GM23338 (cell line): ENCODE measurements around the gene DNAH8. TPM values are rescaled to one million over a fixed set of nuclear protein-coding genes. Genes with fewer than 3 reads are reported as not detected.
"Not testable (repeated sequence)": the region's sequence is repeated elsewhere in the genome, so short reads cannot be mapped to it uniquely, and the experiment has no call there.

Source experiments
- ATAC-seq: fragments of 200-7000 bp; cut with Tn5 transposase; 3 replicates; pipeline ENCODE4 v1.9.1; 2020
- DNase-seq: peaks from one replicate; pipeline ENCODE4 v3.0.0-alpha.2; 2015; ENCODE audit warnings: low spot score
- H2AFZ ChIP-seq: fragments of 200-600 bp; sonication (generic); 2 replicates; pipeline ENCODE4 v1.8.0; 2016; ENCODE audit warnings: antibody characterized with exemption, mild to moderate bottlenecking, moderate library complexity
- H3F3A ChIP-seq: fragments of 200-600 bp; sonication (generic); replicated peaks from 2 replicates; pipeline ENCODE4 v1.8.0; 2017; ENCODE audit warnings: antibody characterized with exemption, mixed run types, low read depth
- H3K27ac ChIP-seq: fragments of 200-600 bp; sonication (generic); 2 replicates; pipeline ENCODE4 v1.6.1; 2016; ENCODE audit warnings: low read depth
- H3K27me3 ChIP-seq: fragments of 200-600 bp; sonication (generic); 2 replicates; pipeline ENCODE4 v1.8.0; 2016; ENCODE audit warnings: mild to moderate bottlenecking, mixed run types, moderate library complexity; ENCODE audit not compliant: insufficient read depth
- H3K36me3 ChIP-seq: fragments of 200-600 bp; sonication (generic); 2 replicates; pipeline ENCODE4 v1.8.0; 2016; ENCODE audit warnings: mild to moderate bottlenecking; ENCODE audit not compliant: insufficient read depth
- H3K4me1 ChIP-seq: fragments of 200-600 bp; sonication (generic); 2 replicates; pipeline ENCODE4 v1.8.0; 2016; ENCODE audit warnings: mild to moderate bottlenecking, moderate library complexity; ENCODE audit not compliant: insufficient read depth
- H3K4me2 ChIP-seq: fragments of 200-600 bp; sonication (generic); 2 replicates; pipeline ENCODE4 v1.7.1; 2017; ENCODE audit warnings: mixed run types
- H3K4me3 ChIP-seq: fragments of 200-600 bp; sonication (generic); 2 replicates; pipeline ENCODE4 v1.6.1; 2016; ENCODE audit warnings: mixed run types
- H3K79me2 ChIP-seq: fragments of 200-600 bp; sonication (generic); replicated peaks from 2 replicates; pipeline ENCODE4 v1.8.0; 2017; ENCODE audit warnings: mild to moderate bottlenecking; ENCODE audit not compliant: insufficient read depth
- H3K9me2 ChIP-seq: fragments of 200-600 bp; sonication (generic); 2 replicates; pipeline ENCODE4 v1.8.0; 2017; ENCODE audit not compliant: insufficient read depth
- H4K20me1 ChIP-seq: fragments of 200-600 bp; sonication (generic); replicated peaks from 2 replicates; pipeline ENCODE4 v1.8.0; 2017; ENCODE audit warnings: mild to moderate bottlenecking; ENCODE audit not compliant: insufficient read depth
- H3K27ac Mint-ChIP-seq: 2 replicates; pipeline ENCODE4 v1.8.0; 2020; ENCODE audit warnings: inconsistent platforms, mild to moderate bottlenecking, moderate library complexity, mixed read lengths
- H3K27me3 Mint-ChIP-seq: 3 replicates; pipeline ENCODE4 v1.8.0; 2022; ENCODE audit warnings: low read depth, mild to moderate bottlenecking, moderate library complexity, mixed read lengths, inconsistent platforms; ENCODE audit not compliant: insufficient read depth, poor library complexity
- H3K36me3 Mint-ChIP-seq: 3 replicates; pipeline ENCODE4 v1.8.0; 2021; ENCODE audit warnings: low read depth, mild to moderate bottlenecking, inconsistent platforms, moderate library complexity, mixed read lengths
- H3K4me1 Mint-ChIP-seq: 3 replicates; pipeline ENCODE4 v1.8.0; 2020; ENCODE audit warnings: mild to moderate bottlenecking, inconsistent platforms, mixed read lengths
- H3K4me3 Mint-ChIP-seq: 3 replicates; pipeline ENCODE4 v1.8.0; 2021; ENCODE audit warnings: moderate library complexity, mild to moderate bottlenecking, inconsistent platforms, mixed read lengths
- H3K9me3 Mint-ChIP-seq: 3 replicates; pipeline ENCODE4 v1.8.0; 2020; ENCODE audit warnings: moderate library complexity, mild to moderate bottlenecking, inconsistent platforms, mixed read lengths
- CREB1 ChIP-seq: fragments of 250-450 bp; sonication (Bioruptor Pico); IDR thresholded peaks from 2 replicates; pipeline ENCODE4 v1.5.0; 2020; ENCODE audit warnings: low read depth, mild to moderate bottlenecking, moderate library complexity
- EZH2phosphoT487 ChIP-seq: fragments of 200-600 bp; sonication (generic); IDR thresholded peaks from one replicate; pipeline ENCODE4 v1.8.1; 2018; ENCODE audit warnings: antibody characterized with exemption; ENCODE audit not compliant: unreplicated experiment
- JUNB ChIP-seq: IDR thresholded peaks from one replicate; pipeline ENCODE4 v1.6.1; 2016; ENCODE audit warnings: antibody characterized with exemption; ENCODE audit not compliant: unreplicated experiment
- NANOG ChIP-seq: IDR thresholded peaks from 2 replicates; pipeline ENCODE4 v1.6.1; 2016; ENCODE audit warnings: antibody characterized with exemption, borderline replicate concordance
- POLR2AphosphoS5 ChIP-seq: IDR thresholded peaks from 2 replicates; pipeline ENCODE4 v1.6.1; 2016; ENCODE audit warnings: antibody characterized with exemption, low read depth
- STAT1 ChIP-seq: IDR thresholded peaks from one replicate; pipeline ENCODE4 v1.6.1; 2016; ENCODE audit warnings: antibody characterized with exemption; ENCODE audit not compliant: unreplicated experiment
- polyA plus RNA-seq: library from polyadenylated mRNA; unstranded; fragments of >200 nt; fragmentation: Nextera tagmentation; extraction: Ambion mirVana; gene quantifications from 2 replicates; pipeline ENCODE4 v1.2.1, GENCODE V29; 2016
- total RNA-seq: library from RNA; depleted of rRNA; stranded (reverse); fragments of >200 nt; shearing (Covaris generic); gene quantifications from 2 replicates; pipeline ENCODE4 v1.2.3, GENCODE V29; 2014
- TF ChIP-seq, protein P1 (sequence below): IDR thresholded peaks from one replicate; pipeline ENCODE4 v1.6.1; 2018; ENCODE audit warnings: antibody characterized with exemption; ENCODE audit not compliant: unreplicated experiment
- TF ChIP-seq, protein P2 (sequence below): IDR thresholded peaks from 2 replicates; pipeline ENCODE4 v1.6.1; 2016; ENCODE audit warnings: antibody characterized with exemption
- TF ChIP-seq, protein P3 (sequence below): fragments of 250-450 bp; sonication (Bioruptor Pico); IDR thresholded peaks from 2 replicates; pipeline ENCODE4 v1.5.0; 2020; ENCODE audit warnings: mild to moderate bottlenecking, moderate library complexity
- TF ChIP-seq, protein P4 (sequence below), 2 experiments: fragments of 200-600 bp in 1 of 2; sonication (generic) in 1 of 2; conservative IDR thresholded peaks; 2 replicates each; pipeline versions ENCODE4 v1.5.1 to v1.6.1; 2016 to 2017; ENCODE audit warnings: antibody characterized with exemption in 2 of 2, low read depth in 2 of 2, mild to moderate bottlenecking in 2 of 2, moderate library complexity in 1 of 2

The DNAH8 gene
- total and polyA plus RNA-seq, 2 experiments from 2014 or later = 0.02 TPM; not detected in 1

DNA sequence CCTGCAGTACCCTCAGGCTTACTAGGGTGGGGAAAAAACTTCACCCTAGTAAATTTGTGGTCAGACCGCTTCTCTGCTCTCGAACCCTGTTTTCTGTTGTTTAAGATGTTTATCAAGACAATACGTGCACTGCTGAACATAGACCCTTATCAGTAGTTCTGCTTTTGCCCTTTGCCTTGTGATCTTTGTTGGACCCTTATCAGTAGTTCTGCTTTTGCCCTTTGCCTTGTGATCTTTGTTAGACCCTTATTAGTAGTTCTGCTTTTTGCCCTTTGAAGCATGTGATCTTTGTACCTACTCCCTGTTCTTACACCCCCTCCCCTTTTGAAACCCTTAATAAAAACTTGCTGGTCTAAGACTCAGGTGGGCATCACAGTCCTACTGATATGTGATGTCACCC lies 15.4 kb upstream of the DNAH8 start:
- not testable (repeated sequence) for H3F3A ChIP-seq, H3K4me3 Mint-ChIP-seq, ATAC-seq, H3K4me1 Mint-ChIP-seq, H3K9me2 ChIP-seq, H3K27me3 Mint-ChIP-seq, H2AFZ ChIP-seq, H3K27ac Mint-ChIP-seq, H3K36me3 ChIP-seq, H3K27ac ChIP-seq, DNase-seq, H3K4me2 ChIP-seq, H3K4me3 ChIP-seq, H3K4me1 ChIP-seq, H3K27me3 ChIP-seq
- H3K79me2 ChIP-seq = peaks cover 80% of the 10 kb centered on the region
- peaks cover 51% of the 10 kb centered on the region for H4K20me1 ChIP-seq
- Mint-ChIP-seq H3K9me3 (peaks cover 11% of the 10 kb centered on the region), H3K36me3 (peaks cover 37% of the 10 kb centered on the region)

DNA sequence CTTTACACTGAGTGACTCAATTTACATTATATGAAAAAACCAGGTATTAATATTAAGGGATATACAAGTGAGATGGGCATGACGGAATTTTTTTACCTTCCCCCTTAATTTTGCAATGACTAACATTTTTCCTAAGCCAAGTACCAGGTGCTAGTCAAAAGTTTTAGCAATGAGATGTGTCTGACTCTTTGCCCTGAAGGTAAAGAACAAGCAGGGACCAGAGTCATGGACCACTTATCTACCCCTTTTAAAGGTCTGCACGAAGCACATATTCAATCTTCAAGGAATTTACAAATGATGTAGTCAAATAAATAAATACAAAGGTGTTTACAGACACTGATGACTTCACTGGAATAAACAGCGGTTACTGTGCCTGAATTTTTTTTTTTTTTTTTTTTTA lies 13.6 kb upstream of the DNAH8 start:
- Histone ChIP-seq H3K27me3 (no peaks in the 10 kb centered on the region), H3F3A (no peaks in the 10 kb centered on the region), H3K27ac (no peak overlapping the region), H4K20me1 (peaks cover 36% of the 10 kb centered on the region), H3K79me2 (peaks cover 61% of the 10 kb centered on the region), H3K4me3 (peak overlapping the region; percentile 76), H2AFZ (no peak overlapping the region), H3K9me2 (no peaks in the 10 kb centered on the region), H3K4me1 (no peaks in the 10 kb centered on the region), H3K36me3 (no peaks in the 10 kb centered on the region), H3K4me2 (peak overlapping the region; percentile 44)
- Mint-ChIP-seq H3K4me3 (peak overlapping the region; percentile 88; the same call in 2 of the 3 replicates), H3K27ac (no peak overlapping the region), H3K36me3 (peaks cover 33% of the 10 kb centered on the region), H3K27me3 (peaks cover 9% of the 10 kb centered on the region), H3K4me1 (peaks cover 2% of the 10 kb centered on the region; the same call in 1 of the 3 replicates), H3K9me3 (peaks cover 11% of the 10 kb centered on the region)
- no peak for DNase-seq
- no peak for ATAC-seq
- TF ChIP-seq, protein P1, sequence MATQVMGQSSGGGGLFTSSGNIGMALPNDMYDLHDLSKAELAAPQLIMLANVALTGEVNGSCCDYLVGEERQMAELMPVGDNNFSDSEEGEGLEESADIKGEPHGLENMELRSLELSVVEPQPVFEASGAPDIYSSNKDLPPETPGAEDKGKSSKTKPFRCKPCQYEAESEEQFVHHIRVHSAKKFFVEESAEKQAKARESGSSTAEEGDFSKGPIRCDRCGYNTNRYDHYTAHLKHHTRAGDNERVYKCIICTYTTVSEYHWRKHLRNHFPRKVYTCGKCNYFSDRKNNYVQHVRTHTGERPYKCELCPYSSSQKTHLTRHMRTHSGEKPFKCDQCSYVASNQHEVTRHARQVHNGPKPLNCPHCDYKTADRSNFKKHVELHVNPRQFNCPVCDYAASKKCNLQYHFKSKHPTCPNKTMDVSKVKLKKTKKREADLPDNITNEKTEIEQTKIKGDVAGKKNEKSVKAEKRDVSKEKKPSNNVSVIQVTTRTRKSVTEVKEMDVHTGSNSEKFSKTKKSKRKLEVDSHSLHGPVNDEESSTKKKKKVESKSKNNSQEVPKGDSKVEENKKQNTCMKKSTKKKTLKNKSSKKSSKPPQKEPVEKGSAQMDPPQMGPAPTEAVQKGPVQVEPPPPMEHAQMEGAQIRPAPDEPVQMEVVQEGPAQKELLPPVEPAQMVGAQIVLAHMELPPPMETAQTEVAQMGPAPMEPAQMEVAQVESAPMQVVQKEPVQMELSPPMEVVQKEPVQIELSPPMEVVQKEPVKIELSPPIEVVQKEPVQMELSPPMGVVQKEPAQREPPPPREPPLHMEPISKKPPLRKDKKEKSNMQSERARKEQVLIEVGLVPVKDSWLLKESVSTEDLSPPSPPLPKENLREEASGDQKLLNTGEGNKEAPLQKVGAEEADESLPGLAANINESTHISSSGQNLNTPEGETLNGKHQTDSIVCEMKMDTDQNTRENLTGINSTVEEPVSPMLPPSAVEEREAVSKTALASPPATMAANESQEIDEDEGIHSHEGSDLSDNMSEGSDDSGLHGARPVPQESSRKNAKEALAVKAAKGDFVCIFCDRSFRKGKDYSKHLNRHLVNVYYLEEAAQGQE = no peak
- TF ChIP-seq NANOG (no peak), CREB1 (CRISPR knock-in tag) (no peak), STAT1 (no peak), POLR2AphosphoS5 (no peak), EZH2phosphoT487 (no peak), JUNB (no peak)
- TF ChIP-seq, protein P2, sequence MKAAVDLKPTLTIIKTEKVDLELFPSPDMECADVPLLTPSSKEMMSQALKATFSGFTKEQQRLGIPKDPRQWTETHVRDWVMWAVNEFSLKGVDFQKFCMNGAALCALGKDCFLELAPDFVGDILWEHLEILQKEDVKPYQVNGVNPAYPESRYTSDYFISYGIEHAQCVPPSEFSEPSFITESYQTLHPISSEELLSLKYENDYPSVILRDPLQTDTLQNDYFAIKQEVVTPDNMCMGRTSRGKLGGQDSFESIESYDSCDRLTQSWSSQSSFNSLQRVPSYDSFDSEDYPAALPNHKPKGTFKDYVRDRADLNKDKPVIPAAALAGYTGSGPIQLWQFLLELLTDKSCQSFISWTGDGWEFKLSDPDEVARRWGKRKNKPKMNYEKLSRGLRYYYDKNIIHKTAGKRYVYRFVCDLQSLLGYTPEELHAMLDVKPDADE = no peak
- TF ChIP-seq, protein P3, sequence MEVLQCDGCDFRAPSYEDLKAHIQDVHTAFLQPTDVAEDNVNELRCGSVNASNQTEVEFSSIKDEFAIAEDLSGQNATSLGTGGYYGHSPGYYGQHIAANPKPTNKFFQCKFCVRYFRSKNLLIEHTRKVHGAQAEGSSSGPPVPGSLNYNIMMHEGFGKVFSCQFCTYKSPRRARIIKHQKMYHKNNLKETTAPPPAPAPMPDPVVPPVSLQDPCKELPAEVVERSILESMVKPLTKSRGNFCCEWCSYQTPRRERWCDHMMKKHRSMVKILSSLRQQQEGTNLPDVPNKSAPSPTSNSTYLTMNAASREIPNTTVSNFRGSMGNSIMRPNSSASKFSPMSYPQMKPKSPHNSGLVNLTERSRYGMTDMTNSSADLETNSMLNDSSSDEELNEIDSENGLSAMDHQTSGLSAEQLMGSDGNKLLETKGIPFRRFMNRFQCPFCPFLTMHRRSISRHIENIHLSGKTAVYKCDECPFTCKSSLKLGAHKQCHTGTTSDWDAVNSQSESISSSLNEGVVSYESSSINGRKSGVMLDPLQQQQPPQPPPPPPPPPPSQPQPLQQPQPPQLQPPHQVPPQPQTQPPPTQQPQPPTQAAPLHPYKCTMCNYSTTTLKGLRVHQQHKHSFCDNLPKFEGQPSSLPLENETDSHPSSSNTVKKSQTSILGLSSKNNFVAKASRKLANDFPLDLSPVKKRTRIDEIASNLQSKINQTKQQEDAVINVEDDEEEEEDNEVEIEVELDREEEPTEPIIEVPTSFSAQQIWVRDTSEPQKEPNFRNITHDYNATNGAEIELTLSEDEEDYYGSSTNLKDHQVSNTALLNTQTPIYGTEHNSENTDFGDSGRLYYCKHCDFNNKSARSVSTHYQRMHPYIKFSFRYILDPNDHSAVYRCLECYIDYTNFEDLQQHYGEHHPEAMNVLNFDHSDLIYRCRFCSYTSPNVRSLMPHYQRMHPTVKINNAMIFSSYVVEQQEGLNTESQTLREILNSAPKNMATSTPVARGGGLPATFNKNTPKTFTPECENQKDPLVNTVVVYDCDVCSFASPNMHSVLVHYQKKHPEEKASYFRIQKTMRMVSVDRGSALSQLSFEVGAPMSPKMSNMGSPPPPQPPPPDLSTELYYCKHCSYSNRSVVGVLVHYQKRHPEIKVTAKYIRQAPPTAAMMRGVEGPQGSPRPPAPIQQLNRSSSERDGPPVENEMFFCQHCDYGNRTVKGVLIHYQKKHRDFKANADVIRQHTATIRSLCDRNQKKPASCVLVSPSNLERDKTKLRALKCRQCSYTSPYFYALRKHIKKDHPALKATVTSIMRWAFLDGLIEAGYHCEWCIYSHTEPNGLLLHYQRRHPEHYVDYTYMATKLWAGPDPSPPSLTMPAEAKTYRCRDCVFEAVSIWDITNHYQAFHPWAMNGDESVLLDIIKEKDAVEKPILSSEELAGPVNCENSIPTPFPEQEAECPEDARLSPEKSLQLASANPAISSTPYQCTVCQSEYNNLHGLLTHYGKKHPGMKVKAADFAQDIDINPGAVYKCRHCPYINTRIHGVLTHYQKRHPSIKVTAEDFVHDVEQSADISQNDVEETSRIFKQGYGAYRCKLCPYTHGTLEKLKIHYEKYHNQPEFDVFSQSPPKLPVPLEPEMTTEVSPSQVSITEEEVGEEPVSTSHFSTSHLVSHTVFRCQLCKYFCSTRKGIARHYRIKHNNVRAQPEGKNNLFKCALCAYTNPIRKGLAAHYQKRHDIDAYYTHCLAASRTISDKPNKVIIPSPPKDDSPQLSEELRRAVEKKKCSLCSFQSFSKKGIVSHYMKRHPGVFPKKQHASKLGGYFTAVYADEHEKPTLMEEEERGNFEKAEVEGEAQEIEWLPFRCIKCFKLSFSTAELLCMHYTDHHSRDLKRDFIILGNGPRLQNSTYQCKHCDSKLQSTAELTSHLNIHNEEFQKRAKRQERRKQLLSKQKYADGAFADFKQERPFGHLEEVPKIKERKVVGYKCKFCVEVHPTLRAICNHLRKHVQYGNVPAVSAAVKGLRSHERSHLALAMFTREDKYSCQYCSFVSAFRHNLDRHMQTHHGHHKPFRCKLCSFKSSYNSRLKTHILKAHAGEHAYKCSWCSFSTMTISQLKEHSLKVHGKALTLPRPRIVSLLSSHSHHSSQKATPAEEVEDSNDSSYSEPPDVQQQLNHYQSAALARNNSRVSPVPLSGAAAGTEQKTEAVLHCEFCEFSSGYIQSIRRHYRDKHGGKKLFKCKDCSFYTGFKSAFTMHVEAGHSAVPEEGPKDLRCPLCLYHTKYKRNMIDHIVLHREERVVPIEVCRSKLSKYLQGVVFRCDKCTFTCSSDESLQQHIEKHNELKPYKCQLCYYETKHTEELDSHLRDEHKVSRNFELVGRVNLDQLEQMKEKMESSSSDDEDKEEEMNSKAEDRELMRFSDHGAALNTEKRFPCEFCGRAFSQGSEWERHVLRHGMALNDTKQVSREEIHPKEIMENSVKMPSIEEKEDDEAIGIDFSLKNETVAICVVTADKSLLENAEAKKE (CRISPR knock-in tag) = no peak
- TF ChIP-seq, protein P4, sequence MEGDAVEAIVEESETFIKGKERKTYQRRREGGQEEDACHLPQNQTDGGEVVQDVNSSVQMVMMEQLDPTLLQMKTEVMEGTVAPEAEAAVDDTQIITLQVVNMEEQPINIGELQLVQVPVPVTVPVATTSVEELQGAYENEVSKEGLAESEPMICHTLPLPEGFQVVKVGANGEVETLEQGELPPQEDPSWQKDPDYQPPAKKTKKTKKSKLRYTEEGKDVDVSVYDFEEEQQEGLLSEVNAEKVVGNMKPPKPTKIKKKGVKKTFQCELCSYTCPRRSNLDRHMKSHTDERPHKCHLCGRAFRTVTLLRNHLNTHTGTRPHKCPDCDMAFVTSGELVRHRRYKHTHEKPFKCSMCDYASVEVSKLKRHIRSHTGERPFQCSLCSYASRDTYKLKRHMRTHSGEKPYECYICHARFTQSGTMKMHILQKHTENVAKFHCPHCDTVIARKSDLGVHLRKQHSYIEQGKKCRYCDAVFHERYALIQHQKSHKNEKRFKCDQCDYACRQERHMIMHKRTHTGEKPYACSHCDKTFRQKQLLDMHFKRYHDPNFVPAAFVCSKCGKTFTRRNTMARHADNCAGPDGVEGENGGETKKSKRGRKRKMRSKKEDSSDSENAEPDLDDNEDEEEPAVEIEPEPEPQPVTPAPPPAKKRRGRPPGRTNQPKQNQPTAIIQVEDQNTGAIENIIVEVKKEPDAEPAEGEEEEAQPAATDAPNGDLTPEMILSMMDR (conservative IDR thresholded peaks at IDR 0.05; ENCODE audit: low read depth in 2 of 2) = no peak
